Endodermal cell (in vitro differentiated cells): Measurements from ENCODE around the gene PREP. TPM values are rescaled to one million over a fixed set of nuclear protein-coding genes. Genes with fewer than 3 reads are reported as not detected.
"Not testable (repeated sequence)": the region's sequence is repeated elsewhere in the genome, so short reads cannot be mapped to it uniquely, and the experiment has no call there.

Experiments used
- DNase-seq: peaks from one replicate; pipeline ENCODE4 v3.0.0-alpha.2; 2017
- H3K27ac ChIP-seq: 2 replicates; pipeline ENCODE4 v1.5.1; 2013; ENCODE audit warnings: mild to moderate bottlenecking, low read depth, low read length, moderate library complexity
- H3K27me3 ChIP-seq: 2 replicates; pipeline ENCODE4 v1.6.1; 2013; ENCODE audit warnings: mild to moderate bottlenecking, low read length, moderate library complexity; ENCODE audit not compliant: insufficient read depth, control insufficient read depth, poor library complexity, severe bottlenecking
- H3K36me3 ChIP-seq: 2 replicates; pipeline ENCODE4 v1.7.0; 2013; ENCODE audit warnings: mild to moderate bottlenecking, low read length, moderate library complexity; ENCODE audit not compliant: control insufficient read depth, insufficient read depth
- H3K4me1 ChIP-seq: one replicate; pipeline ENCODE4 v1.7.0; 2013; ENCODE audit warnings: low read length; ENCODE audit not compliant: control insufficient read depth, insufficient read depth
- H3K4me3 ChIP-seq: 2 replicates; pipeline ENCODE4 v1.5.1; 2013; ENCODE audit warnings: mild to moderate bottlenecking, low read length, moderate library complexity
- H3K9ac ChIP-seq: 2 replicates; pipeline ENCODE4 v1.6.1; 2013; ENCODE audit warnings: mild to moderate bottlenecking, low read length, moderate library complexity; ENCODE audit not compliant: poor library complexity, severe bottlenecking; ENCODE audit errors: extremely low read depth
- H3K9me3 ChIP-seq: 2 replicates; pipeline ENCODE4 v1.6.1; 2013; ENCODE audit warnings: mild to moderate bottlenecking, low read length, moderate library complexity; ENCODE audit not compliant: control insufficient read depth
- H3K27ac Mint-ChIP-seq: 2 replicates; pipeline ENCODE4 v1.8.0; 2020; ENCODE audit warnings: mixed read lengths
- H3K27me3 Mint-ChIP-seq: 2 replicates; pipeline ENCODE4 v1.8.0; 2021; ENCODE audit warnings: mild to moderate bottlenecking, mixed read lengths; ENCODE audit not compliant: insufficient read depth
- H3K36me3 Mint-ChIP-seq: 2 replicates; pipeline ENCODE4 v1.8.0; 2020; ENCODE audit warnings: low read depth, mixed read lengths
- H3K4me1 Mint-ChIP-seq: 2 replicates; pipeline ENCODE4 v1.8.0; 2020; ENCODE audit warnings: mixed read lengths
- H3K4me3 Mint-ChIP-seq: 2 replicates; pipeline ENCODE4 v1.8.0; 2020; ENCODE audit warnings: mild to moderate bottlenecking, moderate library complexity, mixed read lengths
- H3K9me3 Mint-ChIP-seq: 2 replicates; pipeline ENCODE4 v1.8.0; 2020; ENCODE audit warnings: mild to moderate bottlenecking, mixed read lengths
- WGBS, 2 experiments: methylation state at CpG; one replicate each; pipeline versions ENCODE4 v1.1.5 to v1.1.7; 2013; ENCODE audit warnings: missing lambda C conversion rate in 2 of 2, mixed read lengths in 1 of 2; ENCODE audit not compliant: insufficient coverage in 1 of 2, insufficient read length in 1 of 2; 5-methylcytosine and 5-hydroxymethylcytosine counted together
- total RNA-seq, 2 donors: library from RNA; stranded (reverse); fragmentation: NEBNext Ultra II Directional in 1 of 2; extraction: Animal tissue kit (Norgen Biotek cat#: 25700) in 1 of 2; gene quantifications; 2 replicates in 1 of 2; 3 replicates in 1 of 2; pipeline ENCODE4 v1.2.1, GENCODE V29; 2021
- TF ChIP-seq, protein P1 (sequence below): fragments of 200-600 bp; sonication (generic); conservative IDR thresholded peaks from 2 replicates; pipeline ENCODE4 v1.5.0; 2021; ENCODE audit warnings: antibody characterized with exemption, mild to moderate bottlenecking

The PREP gene
- total RNA-seq, 2 donors from 2014 or later, result 42.9 to 52.2 TPM

DNA sequence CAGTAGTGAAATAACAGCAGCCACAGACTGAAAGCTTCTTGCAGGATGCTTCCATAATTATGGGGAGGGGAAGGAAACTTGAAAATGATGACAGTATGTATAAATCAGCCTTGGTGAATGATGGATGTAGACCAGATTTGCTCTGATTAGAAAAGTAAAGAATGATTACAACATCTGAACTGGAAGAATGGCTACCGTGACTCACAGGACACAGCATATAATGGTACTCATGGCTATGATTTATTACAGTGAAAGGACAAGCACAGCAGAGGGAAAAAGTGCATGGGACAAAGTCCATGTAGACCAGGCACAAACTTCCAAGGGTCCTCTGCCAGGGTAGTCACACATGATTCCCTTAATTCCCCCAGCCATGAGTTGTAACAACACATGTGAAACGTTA lies 152.3 kb downstream of the PREP start:
- WGBS, 2 experiments, result 90 to 95% methylated on average over 2 of the region's 2 CpGs
- Histone ChIP-seq H3K36me3 (no peaks in the 10 kb centered on the region), H3K4me1 (no peaks in the 10 kb centered on the region), H3K9ac (no peak overlapping the region), H3K27me3 (no peaks in the 10 kb centered on the region), H3K27ac (no peak overlapping the region), H3K9me3 (no peaks in the 10 kb centered on the region), H3K4me3 (no peak overlapping the region)
- Mint-ChIP-seq H3K27me3 (peaks cover 3% of the 10 kb centered on the region), H3K4me1 (peaks cover 3% of the 10 kb centered on the region), H3K36me3 (no peaks in the 10 kb centered on the region), H3K4me3 (no peak overlapping the region), H3K27ac (no peak overlapping the region), H3K9me3 (peaks cover 5% of the 10 kb centered on the region)
- no peak for DNase-seq
- TF ChIP-seq, protein P1, sequence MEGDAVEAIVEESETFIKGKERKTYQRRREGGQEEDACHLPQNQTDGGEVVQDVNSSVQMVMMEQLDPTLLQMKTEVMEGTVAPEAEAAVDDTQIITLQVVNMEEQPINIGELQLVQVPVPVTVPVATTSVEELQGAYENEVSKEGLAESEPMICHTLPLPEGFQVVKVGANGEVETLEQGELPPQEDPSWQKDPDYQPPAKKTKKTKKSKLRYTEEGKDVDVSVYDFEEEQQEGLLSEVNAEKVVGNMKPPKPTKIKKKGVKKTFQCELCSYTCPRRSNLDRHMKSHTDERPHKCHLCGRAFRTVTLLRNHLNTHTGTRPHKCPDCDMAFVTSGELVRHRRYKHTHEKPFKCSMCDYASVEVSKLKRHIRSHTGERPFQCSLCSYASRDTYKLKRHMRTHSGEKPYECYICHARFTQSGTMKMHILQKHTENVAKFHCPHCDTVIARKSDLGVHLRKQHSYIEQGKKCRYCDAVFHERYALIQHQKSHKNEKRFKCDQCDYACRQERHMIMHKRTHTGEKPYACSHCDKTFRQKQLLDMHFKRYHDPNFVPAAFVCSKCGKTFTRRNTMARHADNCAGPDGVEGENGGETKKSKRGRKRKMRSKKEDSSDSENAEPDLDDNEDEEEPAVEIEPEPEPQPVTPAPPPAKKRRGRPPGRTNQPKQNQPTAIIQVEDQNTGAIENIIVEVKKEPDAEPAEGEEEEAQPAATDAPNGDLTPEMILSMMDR, result no peak

DNA sequence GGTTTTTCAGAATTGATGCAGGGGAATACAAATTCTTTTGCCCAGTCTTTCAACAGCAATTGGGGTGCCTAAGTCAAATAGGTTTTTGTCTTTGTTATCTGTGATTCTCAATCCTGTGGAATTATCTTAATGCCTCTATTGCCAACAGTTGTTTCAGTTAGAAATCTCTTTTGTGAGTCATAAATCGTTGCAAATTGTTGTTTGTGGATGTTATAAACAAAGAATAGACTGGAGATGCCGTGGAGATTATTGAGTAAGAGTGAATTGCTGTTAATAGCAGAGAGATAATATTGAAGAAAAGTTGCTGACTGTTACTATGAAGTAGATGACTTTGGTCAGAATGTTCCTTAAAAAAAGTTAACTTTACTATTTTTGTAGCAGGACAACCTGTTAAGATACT lies 159.4 kb downstream of the PREP start:
- H3K27ac ChIP-seq, result no peak overlapping the region
- no peak overlapping the region for H3K4me3 Mint-ChIP-seq
- H3K4me3 ChIP-seq, result no peak overlapping the region
- no peaks in the 10 kb centered on the region for H3K36me3 Mint-ChIP-seq
- no peaks in the 10 kb centered on the region for H3K27me3 ChIP-seq
- no peak for DNase-seq
- no peaks in the 10 kb centered on the region for H3K4me1 ChIP-seq
- H3K4me1 Mint-ChIP-seq, result no peaks in the 10 kb centered on the region
- peaks cover 7% of the 10 kb centered on the region for H3K27me3 Mint-ChIP-seq
- H3K9me3 ChIP-seq, result peaks cover 4% of the 10 kb centered on the region
- no peak overlapping the region for H3K27ac Mint-ChIP-seq
- peaks cover 27% of the 10 kb centered on the region for H3K9me3 Mint-ChIP-seq
- H3K36me3 ChIP-seq, result no peaks in the 10 kb centered on the region
- 79 to 85% methylated on average over 2 of the region's 2 CpGs for WGBS, 2 experiments
- TF ChIP-seq, protein P1, result no peak
- H3K9ac ChIP-seq, result no peak overlapping the region

DNA sequence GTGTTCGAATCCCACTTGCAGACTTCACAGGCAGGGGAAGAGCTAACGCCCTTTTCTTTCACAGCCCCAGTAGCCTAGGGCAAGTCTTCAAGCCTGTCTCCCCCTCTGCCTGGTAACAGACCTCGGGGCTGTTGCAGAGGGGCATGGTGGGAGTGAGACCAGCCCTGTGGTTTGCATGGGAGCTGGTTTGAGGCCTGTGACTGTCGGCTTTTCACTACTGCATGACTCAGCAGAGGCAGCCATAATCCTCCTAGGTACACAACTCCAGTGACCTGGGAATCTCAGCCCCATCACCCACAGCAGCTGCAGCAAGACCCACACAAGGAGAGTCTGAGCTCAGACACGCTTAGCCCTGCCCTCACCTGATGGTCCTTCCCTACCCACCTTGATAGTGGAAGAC lies 167.7 kb downstream of the PREP start:
- H3K4me3 Mint-ChIP-seq, result no peak overlapping the region
- no peak overlapping the region for H3K27ac ChIP-seq
- DNase-seq, result no peak
- no peaks in the 10 kb centered on the region for H3K4me1 ChIP-seq
- 96% methylated on average over 4 to 5 of the region's 5 CpGs for WGBS, 2 experiments
- TF ChIP-seq, protein P1, result no peak
- H3K27me3 Mint-ChIP-seq, result peaks cover 4% of the 10 kb centered on the region
- no peak overlapping the region for H3K9ac ChIP-seq
- peaks cover 21% of the 10 kb centered on the region for H3K9me3 ChIP-seq
- H3K4me3 ChIP-seq, result no peak overlapping the region
- H3K27ac Mint-ChIP-seq, result no peak overlapping the region
- no peaks in the 10 kb centered on the region for H3K4me1 Mint-ChIP-seq
- H3K27me3 ChIP-seq, result no peaks in the 10 kb centered on the region
- no peaks in the 10 kb centered on the region for H3K36me3 Mint-ChIP-seq
- peaks cover 29% of the 10 kb centered on the region for H3K9me3 Mint-ChIP-seq
- no peaks in the 10 kb centered on the region for H3K36me3 ChIP-seq

DNA sequence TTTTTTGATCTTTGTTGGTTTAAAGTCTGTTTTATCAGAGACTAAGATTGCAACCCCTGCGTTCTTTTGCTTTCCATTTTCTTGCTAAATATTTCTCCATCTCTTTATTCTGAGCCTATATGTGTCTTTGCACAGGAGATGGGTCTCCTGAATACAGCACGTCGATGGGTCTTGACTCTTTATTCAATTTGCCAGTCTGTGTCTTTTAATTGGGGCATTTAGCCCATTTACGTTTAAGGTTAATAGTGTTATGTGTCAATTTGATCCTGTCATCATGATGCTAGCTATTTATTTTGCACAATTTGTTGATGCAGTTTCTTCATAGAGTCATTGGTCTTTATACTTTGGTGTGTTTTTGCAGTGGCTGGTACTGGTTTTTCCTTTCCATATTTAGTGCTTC lies 171.1 kb downstream of the PREP start:
- not testable (repeated sequence) for DNase-seq, H3K9ac ChIP-seq, H3K4me3 Mint-ChIP-seq, H3K27ac ChIP-seq, H3K27me3 Mint-ChIP-seq, H3K27ac Mint-ChIP-seq, H3K36me3 Mint-ChIP-seq, H3K4me3 ChIP-seq, H3K4me1 ChIP-seq, H3K36me3 ChIP-seq, H3K4me1 Mint-ChIP-seq, H3K27me3 ChIP-seq
- peaks cover 11% of the 10 kb centered on the region for H3K9me3 ChIP-seq
- peaks cover 17% of the 10 kb centered on the region for H3K9me3 Mint-ChIP-seq
- 89 to 100% methylated on average over 4 of the region's 4 CpGs for WGBS, 2 experiments
